Measurements from ENCODE around the gene SPX. TPM values are rescaled to one million over a fixed set of nuclear protein-coding genes. Genes with fewer than 3 reads are reported as not detected.
A peak's percentile ranks its signal among the peaks of the same experiment; 100 is the strongest.

SPX gene
- polyA plus RNA-seq, 1 of the 3 experiments (the other 2 are of a cell fraction) = not detected

GRCh38 chr12:21541773-21542172 is 15.7 kb downstream of the SPX start:
- no peaks in the 10 kb centered on the region for H3K9me2 ChIP-seq
- POLR2A ChIA-PET = no interaction called here

More at GRCh38 chr12:21541773-21542172, 15.7 kb downstream of the SPX start:
- H3K79me2 ChIP-seq (ENCODE audit: insufficient read depth) = no peaks in the 10 kb centered on the region
- H2AFZ ChIP-seq (ENCODE audit: low read depth) = no peak overlapping the region
- H3K4me3 ChIP-seq (ENCODE audit: low read depth in 2 of 2, low read length in 1 of 2) = no peak overlapping the region
- CTCF ChIA-PET = interaction anchor here (1.2 to 1.9 kb wide), 2 partner anchors 12 to 139 kb away, joined by 4 to 9 read pairs; no protein-coding TSS in a partner anchor
- H3K27me3 ChIP-seq (ENCODE audit: insufficient read depth) = peaks cover 9% of the 10 kb centered on the region; the same call in 1 of the 2 replicates
- no peak overlapping the region for H3K27ac ChIP-seq (ENCODE audit: low read depth in 2 of 2, low read length in 1 of 2)
- no peak overlapping the region for H3K9ac ChIP-seq
- no peaks in the 10 kb centered on the region for H4K20me1 ChIP-seq (ENCODE audit: insufficient read depth)
- no peaks in the 10 kb centered on the region for H3K36me3 ChIP-seq (replicated peaks in 1 of 2; ENCODE audit: control insufficient read depth in 1 of 2, insufficient read depth in 2 of 2, low read length in 1 of 2)
- H3K9me3 ChIP-seq = no peaks in the 10 kb centered on the region
- no peak overlapping the region for H3K4me2 ChIP-seq
- TF ChIP-seq REST (IDR thresholded peaks at IDR 0.05; ENCODE audit: low read depth, low read length) = no peak
- no peak for TF ChIP-seq GABPA (IDR thresholded peaks at IDR 0.05; ENCODE audit: low read depth)
- TF ChIP-seq RCOR1 (IDR thresholded peaks at IDR 0.05; ENCODE audit: low read length) = no peak
- TF ChIP-seq TEAD4 (IDR thresholded peaks at IDR 0.05; ENCODE audit: borderline replicate concordance, insufficient read depth) = no peak
- TF ChIP-seq, protein P1, sequence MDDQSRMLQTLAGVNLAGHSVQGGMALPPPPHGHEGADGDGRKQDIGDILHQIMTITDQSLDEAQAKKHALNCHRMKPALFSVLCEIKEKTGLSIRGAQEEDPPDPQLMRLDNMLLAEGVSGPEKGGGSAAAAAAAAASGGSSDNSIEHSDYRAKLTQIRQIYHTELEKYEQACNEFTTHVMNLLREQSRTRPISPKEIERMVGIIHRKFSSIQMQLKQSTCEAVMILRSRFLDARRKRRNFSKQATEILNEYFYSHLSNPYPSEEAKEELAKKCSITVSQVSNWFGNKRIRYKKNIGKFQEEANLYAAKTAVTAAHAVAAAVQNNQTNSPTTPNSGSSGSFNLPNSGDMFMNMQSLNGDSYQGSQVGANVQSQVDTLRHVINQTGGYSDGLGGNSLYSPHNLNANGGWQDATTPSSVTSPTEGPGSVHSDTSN (IDR thresholded peaks at IDR 0.05) = no peak
- TF ChIP-seq CHD2 (IDR thresholded peaks at IDR 0.05; ENCODE audit: low read length, partially characterized antibody) = no peak
- TF ChIP-seq YY1 (IDR thresholded peaks at IDR 0.05; ENCODE audit: low read depth) = no peak
- TF ChIP-seq GATA2 (CRISPR knock-in tag; IDR thresholded peaks at IDR 0.05) = peak; percentile 24; the same call in 1 of the 2 replicates
- TF ChIP-seq RXRA (IDR thresholded peaks at IDR 0.05; ENCODE audit: borderline replicate concordance, low read depth) = no peak
- no peak for TF ChIP-seq RFX5 (IDR thresholded peaks at IDR 0.05; ENCODE audit: low read length)
- no peak for TF ChIP-seq JUND (IDR thresholded peaks at IDR 0.05)
- TF ChIP-seq TCF12 (IDR thresholded peaks at IDR 0.05) = no peak
- TF ChIP-seq EP300 (IDR thresholded peaks at IDR 0.05; ENCODE audit: borderline replicate concordance in 1 of 2, low read depth in 1 of 2, low read length in 1 of 2) = peak in 1 of 2 experiments; percentile 37; a peak in 1 of 4 replicates
- TF ChIP-seq MXI1 (IDR thresholded peaks at IDR 0.05; ENCODE audit: low read depth, low read length) = no peak
- no peak for TF ChIP-seq SMC3 (IDR thresholded peaks at IDR 0.05; ENCODE audit: low read depth, low read length)
- no peak for TF ChIP-seq POLR2AphosphoS5 (IDR thresholded peaks at IDR 0.05; ENCODE audit: low read depth, low read length)
- TF ChIP-seq EZH2phosphoT487 (IDR thresholded peaks at IDR 0.05; ENCODE audit: borderline replicate concordance, low read depth) = no peak
- no peak for DNase-seq
- H3K4me1 ChIP-seq (ENCODE audit: control insufficient read depth in 1 of 2, insufficient read depth in 2 of 2, low read depth in 1 of 2, low read length in 1 of 2) = no peaks in the 10 kb centered on the region
- no peaks in the 10 kb centered on the region for H3F3A ChIP-seq (replicated peaks; ENCODE audit: insufficient read depth)
- WGBS (ENCODE audit: low lambda C conversion rate) = 15% methylated on average over 6 of the region's 6 CpGs

All from SK-N-SH (cell line).